HepG2 (cell line): ENCODE results near the gene FRAS1. TPM values are rescaled to one million over a fixed set of nuclear protein-coding genes. Genes with fewer than 3 reads are reported as not detected.

ENCODE experiments used
- CHD2 ChIP-seq: IDR thresholded peaks from 2 replicates; pipeline ENCODE4 v1.6.1; 2011; ENCODE audit warnings: low read depth, low read length, improper control_type of control experiment
- KDM2A ChIP-seq: sonication (generic); formaldehyde crosslinking; IDR thresholded peaks from 2 replicates; pipeline ENCODE4 v1.4.0; 2020; ENCODE audit warnings: low read depth, missing genetic modification reagents, borderline replicate concordance
- NR2F2 ChIP-seq: IDR thresholded peaks from 2 replicates; pipeline ENCODE4 v1.6.1; 2012; ENCODE audit warnings: low read depth, inconsistent platforms, borderline replicate concordance
- PHB2 ChIP-seq: fragments of 450-650 bp; IDR thresholded peaks from 2 replicates; pipeline ENCODE4 v1.6.1; 2018; ENCODE audit not compliant: partially characterized antibody
- RNF2 ChIP-seq: fragments of 450-650 bp; conservative IDR thresholded peaks from 2 replicates; pipeline ENCODE4 v1.6.1; 2016; ENCODE audit warnings: low read depth
- SATB2 ChIP-seq: sonication (generic); formaldehyde crosslinking; IDR thresholded peaks from 2 replicates; pipeline ENCODE4 v1.5.0; 2020; ENCODE audit warnings: missing genetic modification reagents
- SIX4 ChIP-seq: sonication (generic); formaldehyde crosslinking; IDR thresholded peaks from 2 replicates; pipeline ENCODE4 v1.4.0; 2020; ENCODE audit warnings: missing genetic modification reagents
- SMC3 ChIP-seq: IDR thresholded peaks from 2 replicates; pipeline ENCODE4 v1.6.1; 2011; ENCODE audit warnings: low read length, improper control_type of control experiment
- U2AF2 ChIP-seq: fragments of 200-400 bp; formaldehyde crosslinking; IDR thresholded peaks from 2 replicates; pipeline ENCODE4 v1.6.1; 2017; ENCODE audit warnings: low read depth, mild to moderate bottlenecking, low read length
- ZNF224 ChIP-seq: sonication (generic); formaldehyde crosslinking; IDR thresholded peaks from 2 replicates; pipeline ENCODE4 v1.5.0; 2020; ENCODE audit warnings: mild to moderate bottlenecking, missing genetic modification reagents
- ZNF331 ChIP-seq: sonication (generic); formaldehyde crosslinking; IDR thresholded peaks from 2 replicates; pipeline ENCODE4 v1.4.0; 2020; ENCODE audit warnings: missing genetic modification reagents
- ZNF816 ChIP-seq: sonication (generic); formaldehyde crosslinking; IDR thresholded peaks from 2 replicates; pipeline ENCODE4 v1.8.0; 2022; ENCODE audit warnings: missing genetic modification reagents, mild to moderate bottlenecking, borderline replicate concordance
- polyA plus RNA-seq, 8 experiments: library from polyadenylated mRNA; depleted of rRNA in 3 of 8; stranded (reverse) in 7 of 8; unstranded in 1 of 8; fragments of >200 nt; fragmentation: Illumina TruSeq in 4 of 8; extraction: Trizol in 4 of 8; gene quantifications; 2 replicates each; pipeline versions ENCODE4 v1.2.1 to v1.2.3, GENCODE V29; 2011 to 2016; ENCODE audit warnings: low read depth in 4 of 8, missing spikeins in 1 of 8, mixed read lengths in 1 of 8; ENCODE audit not compliant: insufficient read depth in 1 of 8
- total RNA-seq, 5 experiments: library from RNA; depleted of rRNA; stranded (reverse); fragments of >200 nt; fragmentation: Illumina TruSeq; extraction: Trizol; gene quantifications; 2 replicates each; pipeline ENCODE4 v1.2.3, GENCODE V29; 2016; ENCODE audit warnings: low read depth in 1 of 5
- TF ChIP-seq, protein P1 (sequence below), 2 experiments: fragments of 450-650 bp in 1 of 2; sonication (generic) in 1 of 2; formaldehyde crosslinking in 1 of 2; IDR thresholded peaks; 2 replicates each; pipeline versions ENCODE4 v1.6.1 to v1.8.0; 2016 to 2022; ENCODE audit warnings: antibody characterized with exemption in 1 of 2, mild to moderate bottlenecking in 1 of 2, missing genetic modification reagents in 1 of 2
- TF ChIP-seq, protein P2 (sequence below): sonication (generic); formaldehyde crosslinking; IDR thresholded peaks from 2 replicates; pipeline ENCODE4 v1.5.0; 2020; ENCODE audit warnings: mild to moderate bottlenecking, missing genetic modification reagents
- TF ChIP-seq, protein P3 (sequence below): sonication (generic); formaldehyde crosslinking; IDR thresholded peaks from 2 replicates; pipeline ENCODE4 v1.8.0; 2022; ENCODE audit warnings: mild to moderate bottlenecking, missing genetic modification reagents; ENCODE audit not compliant: insufficient replicate concordance
- TF ChIP-seq, protein P4 (sequence below): sonication (generic); formaldehyde crosslinking; IDR thresholded peaks from 2 replicates; pipeline ENCODE4 v1.5.0; 2020; ENCODE audit warnings: missing genetic modification reagents

Gene FRAS1
- total and polyA plus RNA-seq, 2 of the 13 experiments (the other 11 are each of a cell fraction or from before 2014, with no cell fraction given): 22.5 to 31.6 TPM

DNA sequence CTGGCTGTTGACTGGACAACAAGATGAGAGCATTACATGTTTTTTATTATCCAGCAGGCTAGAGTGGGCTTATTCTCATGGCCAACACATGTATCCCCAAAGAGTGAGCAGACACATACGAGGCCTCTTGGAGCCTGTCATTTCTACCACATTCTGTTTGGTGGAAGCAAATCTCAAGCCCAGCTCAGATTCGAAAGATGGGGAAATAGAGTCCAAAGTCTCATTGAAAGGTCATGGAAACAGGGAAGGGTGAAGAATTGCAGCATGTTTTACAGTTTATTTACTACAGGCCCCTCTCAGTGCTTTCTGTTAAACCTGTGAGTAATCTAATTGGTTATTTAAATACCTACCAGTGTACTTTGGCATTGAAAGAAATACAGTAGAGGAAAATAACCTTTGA, 108.6 kb downstream of the FRAS1 start (continued):
- TF ChIP-seq, protein P1, sequence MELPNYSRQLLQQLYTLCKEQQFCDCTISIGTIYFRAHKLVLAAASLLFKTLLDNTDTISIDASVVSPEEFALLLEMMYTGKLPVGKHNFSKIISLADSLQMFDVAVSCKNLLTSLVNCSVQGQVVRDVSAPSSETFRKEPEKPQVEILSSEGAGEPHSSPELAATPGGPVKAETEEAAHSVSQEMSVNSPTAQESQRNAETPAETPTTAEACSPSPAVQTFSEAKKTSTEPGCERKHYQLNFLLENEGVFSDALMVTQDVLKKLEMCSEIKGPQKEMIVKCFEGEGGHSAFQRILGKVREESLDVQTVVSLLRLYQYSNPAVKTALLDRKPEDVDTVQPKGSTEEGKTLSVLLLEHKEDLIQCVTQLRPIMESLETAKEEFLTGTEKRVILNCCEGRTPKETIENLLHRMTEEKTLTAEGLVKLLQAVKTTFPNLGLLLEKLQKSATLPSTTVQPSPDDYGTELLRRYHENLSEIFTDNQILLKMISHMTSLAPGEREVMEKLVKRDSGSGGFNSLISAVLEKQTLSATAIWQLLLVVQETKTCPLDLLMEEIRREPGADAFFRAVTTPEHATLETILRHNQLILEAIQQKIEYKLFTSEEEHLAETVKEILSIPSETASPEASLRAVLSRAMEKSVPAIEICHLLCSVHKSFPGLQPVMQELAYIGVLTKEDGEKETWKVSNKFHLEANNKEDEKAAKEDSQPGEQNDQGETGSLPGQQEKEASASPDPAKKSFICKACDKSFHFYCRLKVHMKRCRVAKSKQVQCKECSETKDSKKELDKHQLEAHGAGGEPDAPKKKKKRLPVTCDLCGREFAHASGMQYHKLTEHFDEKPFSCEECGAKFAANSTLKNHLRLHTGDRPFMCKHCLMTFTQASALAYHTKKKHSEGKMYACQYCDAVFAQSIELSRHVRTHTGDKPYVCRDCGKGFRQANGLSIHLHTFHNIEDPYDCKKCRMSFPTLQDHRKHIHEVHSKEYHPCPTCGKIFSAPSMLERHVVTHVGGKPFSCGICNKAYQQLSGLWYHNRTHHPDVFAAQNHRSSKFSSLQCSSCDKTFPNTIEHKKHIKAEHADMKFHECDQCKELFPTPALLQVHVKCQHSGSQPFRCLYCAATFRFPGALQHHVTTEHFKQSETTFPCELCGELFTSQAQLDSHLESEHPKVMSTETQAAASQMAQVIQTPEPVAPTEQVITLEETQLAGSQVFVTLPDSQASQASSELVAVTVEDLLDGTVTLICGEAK (IDR thresholded peaks at IDR 0.05): no peak
- TF ChIP-seq, protein P1 (CRISPR knock-in tag; IDR thresholded peaks at IDR 0.05): no peak; the same call in 1 of the 2 replicates
- TF ChIP-seq ZNF224 (CRISPR knock-in tag) (no peak), ZNF816 (CRISPR knock-in tag) (0 out of 2 replicates have a peak, but pooled peaks have one; percentile 50), CHD2 (no peak), ZNF331 (CRISPR knock-in tag) (peak; percentile 47; the same call in 1 of the 2 replicates), KDM2A (CRISPR knock-in tag) (no peak), SATB2 (CRISPR knock-in tag) (no peak), SMC3 (peak; percentile 34; the same call in 1 of the 2 replicates), PHB2 (no peak), SIX4 (peak; percentile 52; the same call in 1 of the 2 replicates), NR2F2 (peak; percentile 93), RNF2 (no peak), U2AF2 (no peak)
- TF ChIP-seq, protein P2, sequence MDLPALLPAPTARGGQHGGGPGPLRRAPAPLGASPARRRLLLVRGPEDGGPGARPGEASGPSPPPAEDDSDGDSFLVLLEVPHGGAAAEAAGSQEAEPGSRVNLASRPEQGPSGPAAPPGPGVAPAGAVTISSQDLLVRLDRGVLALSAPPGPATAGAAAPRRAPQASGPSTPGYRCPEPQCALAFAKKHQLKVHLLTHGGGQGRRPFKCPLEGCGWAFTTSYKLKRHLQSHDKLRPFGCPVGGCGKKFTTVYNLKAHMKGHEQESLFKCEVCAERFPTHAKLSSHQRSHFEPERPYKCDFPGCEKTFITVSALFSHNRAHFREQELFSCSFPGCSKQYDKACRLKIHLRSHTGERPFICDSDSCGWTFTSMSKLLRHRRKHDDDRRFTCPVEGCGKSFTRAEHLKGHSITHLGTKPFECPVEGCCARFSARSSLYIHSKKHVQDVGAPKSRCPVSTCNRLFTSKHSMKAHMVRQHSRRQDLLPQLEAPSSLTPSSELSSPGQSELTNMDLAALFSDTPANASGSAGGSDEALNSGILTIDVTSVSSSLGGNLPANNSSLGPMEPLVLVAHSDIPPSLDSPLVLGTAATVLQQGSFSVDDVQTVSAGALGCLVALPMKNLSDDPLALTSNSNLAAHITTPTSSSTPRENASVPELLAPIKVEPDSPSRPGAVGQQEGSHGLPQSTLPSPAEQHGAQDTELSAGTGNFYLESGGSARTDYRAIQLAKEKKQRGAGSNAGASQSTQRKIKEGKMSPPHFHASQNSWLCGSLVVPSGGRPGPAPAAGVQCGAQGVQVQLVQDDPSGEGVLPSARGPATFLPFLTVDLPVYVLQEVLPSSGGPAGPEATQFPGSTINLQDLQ (CRISPR knock-in tag): no peak
- TF ChIP-seq, protein P3, sequence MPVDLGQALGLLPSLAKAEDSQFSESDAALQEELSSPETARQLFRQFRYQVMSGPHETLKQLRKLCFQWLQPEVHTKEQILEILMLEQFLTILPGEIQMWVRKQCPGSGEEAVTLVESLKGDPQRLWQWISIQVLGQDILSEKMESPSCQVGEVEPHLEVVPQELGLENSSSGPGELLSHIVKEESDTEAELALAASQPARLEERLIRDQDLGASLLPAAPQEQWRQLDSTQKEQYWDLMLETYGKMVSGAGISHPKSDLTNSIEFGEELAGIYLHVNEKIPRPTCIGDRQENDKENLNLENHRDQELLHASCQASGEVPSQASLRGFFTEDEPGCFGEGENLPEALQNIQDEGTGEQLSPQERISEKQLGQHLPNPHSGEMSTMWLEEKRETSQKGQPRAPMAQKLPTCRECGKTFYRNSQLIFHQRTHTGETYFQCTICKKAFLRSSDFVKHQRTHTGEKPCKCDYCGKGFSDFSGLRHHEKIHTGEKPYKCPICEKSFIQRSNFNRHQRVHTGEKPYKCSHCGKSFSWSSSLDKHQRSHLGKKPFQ (CRISPR knock-in tag): no peak
- TF ChIP-seq, protein P4, sequence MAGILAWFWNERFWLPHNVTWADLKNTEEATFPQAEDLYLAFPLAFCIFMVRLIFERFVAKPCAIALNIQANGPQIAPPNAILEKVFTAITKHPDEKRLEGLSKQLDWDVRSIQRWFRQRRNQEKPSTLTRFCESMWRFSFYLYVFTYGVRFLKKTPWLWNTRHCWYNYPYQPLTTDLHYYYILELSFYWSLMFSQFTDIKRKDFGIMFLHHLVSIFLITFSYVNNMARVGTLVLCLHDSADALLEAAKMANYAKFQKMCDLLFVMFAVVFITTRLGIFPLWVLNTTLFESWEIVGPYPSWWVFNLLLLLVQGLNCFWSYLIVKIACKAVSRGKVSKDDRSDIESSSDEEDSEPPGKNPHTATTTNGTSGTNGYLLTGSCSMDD (CRISPR knock-in tag): no peak
